NCI-H1694 treated with DMSO at 0.1 percent for 48 hours (cell line): ENCODE data around the gene ZSWIM6.

Experiments used
- DNase-seq: peaks from one replicate; lab custom pipeline; 2025; lab: John Stamatoyannopoulos, UW

Gene ZSWIM6

DNA sequence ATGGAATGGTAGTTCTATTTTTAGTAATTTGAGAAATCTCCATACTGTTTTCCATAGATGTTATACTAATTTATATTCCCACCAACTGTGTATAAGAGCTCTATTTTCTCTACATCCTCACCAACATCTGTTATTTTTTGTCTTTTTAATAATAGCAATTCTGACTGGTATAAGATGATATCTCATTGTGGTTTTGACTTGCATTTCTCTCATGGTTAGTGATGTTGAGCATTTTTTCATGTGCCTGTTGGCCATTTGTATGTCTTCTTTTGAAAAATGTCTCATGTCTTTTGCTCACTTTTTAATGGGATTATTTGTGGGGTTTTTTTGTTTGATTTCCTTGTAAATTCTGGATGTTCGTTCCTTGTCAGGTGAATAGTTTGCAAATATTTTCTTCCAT lies 154.4 kb downstream of the ZSWIM6 start:
- DNase-seq, result no peak

DNA sequence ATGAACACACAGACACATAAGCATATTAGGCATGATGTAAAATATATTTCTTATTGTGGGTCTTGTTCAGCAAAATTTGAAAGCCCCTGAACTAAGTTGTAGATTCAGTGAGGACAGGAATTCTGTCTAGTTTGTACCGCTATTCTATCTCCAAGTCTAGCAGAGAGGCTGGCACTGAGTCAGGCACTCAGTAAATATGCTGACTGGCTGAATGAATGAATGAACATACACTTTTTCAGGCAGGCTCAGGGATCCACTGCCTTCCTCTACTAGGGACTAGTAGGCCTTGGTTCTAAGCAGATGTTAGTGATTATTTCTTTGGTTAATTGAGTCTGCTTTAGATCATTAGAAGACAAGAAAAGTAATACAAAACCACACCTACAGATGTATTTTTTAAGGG lies 157.5 kb downstream of the ZSWIM6 start:
- DNase-seq, result no peak

DNA sequence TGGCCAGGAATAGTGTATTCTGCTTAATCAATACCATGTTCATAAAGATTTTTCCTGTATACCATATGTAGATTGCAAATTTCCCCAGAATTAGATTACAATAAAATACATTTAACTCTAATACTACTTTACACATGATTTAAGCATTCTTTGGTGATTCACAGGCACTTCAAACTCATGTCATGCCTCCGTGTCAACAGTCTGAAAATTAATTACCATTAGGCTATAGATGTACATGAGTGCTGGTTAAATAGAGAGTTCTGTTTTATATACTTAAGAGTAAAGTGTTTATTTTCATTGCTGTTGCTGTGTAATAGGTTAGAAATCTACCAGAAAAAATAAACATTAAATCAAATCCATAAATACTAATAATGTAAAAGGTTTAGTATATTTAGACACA lies 159.8 kb downstream of the ZSWIM6 start:
- no peak for DNase-seq

DNA sequence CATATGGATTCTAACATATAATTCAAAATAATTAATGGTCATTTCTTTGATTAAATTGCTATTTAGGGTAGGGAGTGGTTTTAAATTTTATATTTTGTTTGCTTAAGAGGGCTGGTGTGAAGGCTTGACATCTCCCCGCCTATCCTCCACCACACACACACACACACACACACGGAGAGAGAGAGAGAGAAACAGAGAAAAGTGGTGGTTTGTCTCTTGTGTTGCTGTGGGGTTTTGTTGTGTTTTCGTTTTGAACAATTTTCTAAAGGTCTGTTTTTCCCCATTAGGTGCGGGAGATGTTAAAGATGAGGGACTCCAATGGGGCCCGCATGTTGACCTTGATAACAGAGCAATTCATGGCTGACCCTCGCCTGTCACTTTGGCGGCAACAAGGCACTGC lies 161.9 kb downstream of the ZSWIM6 start:
- DNase-seq, result no peak

DNA sequence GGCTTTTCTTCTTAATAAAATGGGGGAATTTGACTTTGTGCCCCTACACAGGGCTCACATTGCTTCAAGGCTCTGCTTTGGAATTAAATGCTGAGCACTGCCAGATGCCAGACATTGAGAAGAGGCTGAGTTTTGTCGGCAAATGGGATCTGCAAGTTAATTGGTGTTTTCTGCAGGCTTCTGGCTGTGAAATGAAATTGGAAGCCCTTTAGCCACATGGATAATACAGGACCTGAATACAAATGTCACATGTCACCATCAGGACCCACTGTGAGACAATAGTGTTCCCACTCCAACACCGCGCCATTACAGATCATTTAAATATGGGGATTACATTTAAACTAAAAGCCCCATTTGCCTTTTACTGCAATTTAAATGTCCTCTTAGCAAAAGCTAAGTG lies 164.4 kb downstream of the ZSWIM6 start:
- DNase-seq, result no peak

DNA sequence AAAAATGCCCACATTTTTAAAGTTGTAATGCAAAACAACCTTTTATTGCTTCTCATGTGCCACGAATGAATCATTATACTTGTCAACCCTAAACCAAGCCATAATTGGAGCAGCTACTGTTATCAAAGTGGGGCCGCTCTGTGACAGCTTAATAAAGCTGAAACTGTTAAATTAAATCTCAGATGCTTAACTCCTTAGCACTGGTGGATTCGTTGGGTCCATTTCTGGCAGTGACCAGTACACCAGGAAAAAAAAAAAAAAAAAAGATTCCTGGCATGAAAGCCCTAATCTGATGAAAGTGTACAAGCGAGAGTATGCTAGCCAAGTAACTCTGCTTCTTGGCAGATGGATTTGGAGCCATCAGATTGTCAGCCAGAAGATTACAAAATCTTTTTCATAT lies 164.8 kb downstream of the ZSWIM6 start:
- no peak for DNase-seq

DNA sequence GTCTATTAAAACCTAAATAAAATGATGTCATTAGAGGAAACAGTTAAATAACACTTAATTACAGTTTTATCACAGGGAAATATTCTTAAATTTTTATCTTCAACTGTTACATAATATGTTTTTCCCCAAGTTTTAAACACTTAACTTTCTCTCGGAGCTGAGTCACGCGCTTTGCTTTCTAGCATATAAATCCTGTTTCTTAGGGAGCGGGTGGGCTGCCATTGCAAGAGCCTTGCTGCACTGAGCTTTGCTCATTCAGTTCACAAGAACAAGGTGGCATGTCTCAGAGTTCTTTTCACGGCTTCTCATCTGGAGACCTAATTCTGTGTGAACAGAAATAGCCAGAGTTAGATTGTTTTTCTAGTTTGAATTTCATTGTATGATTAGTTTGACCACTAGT lies 166.1 kb downstream of the ZSWIM6 start:
- DNase-seq, result no peak

DNA sequence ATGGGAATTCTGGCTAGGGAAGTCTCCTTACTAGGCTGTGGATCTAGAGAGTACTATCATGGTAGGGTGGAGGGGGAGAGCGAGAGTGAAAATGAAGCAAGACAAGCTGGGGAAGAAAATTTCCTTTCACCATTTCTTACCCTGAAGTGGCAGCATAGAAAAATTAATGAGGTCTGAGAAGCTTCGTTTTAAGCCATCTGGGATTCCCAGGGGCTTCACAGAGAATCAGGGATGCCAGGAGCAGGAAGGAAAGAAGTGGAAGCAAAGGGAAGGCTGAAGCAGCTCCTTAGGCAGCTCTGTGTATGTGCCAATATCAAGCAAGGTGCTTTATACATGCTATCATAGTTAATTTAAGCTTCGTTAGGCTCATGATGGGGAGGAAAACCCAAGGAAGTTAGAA lies 169.9 kb downstream of the ZSWIM6 start:
- no peak for DNase-seq

DNA sequence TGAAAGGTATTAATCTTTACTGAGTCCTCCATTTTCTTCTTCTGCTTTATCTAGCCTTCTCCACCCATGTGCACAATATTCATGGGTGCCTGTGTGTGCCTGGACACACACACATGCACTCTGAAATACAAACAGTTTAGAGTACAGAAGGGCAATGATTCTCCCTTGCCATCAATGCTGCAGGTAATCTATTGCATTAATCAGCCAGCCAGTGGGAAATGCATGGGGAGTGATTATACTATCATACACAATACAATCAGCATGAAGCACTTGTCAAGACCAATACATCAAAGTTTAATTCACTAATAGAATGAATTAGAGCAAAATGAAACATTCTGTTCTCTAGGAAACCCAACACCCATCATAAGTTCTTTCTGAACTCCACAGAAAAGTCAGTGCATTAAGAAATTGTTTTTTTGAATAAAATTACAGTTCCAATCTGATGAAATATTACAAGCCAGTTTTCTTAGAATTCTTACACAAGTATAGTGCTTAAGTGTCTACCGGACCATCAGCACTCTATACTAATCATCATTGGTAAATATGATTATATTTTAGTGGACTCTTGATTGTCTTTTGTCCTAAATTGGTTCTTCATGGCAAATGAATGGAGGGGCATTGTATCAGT lies 172.2 kb downstream of the ZSWIM6 start:
- no peak for DNase-seq

DNA sequence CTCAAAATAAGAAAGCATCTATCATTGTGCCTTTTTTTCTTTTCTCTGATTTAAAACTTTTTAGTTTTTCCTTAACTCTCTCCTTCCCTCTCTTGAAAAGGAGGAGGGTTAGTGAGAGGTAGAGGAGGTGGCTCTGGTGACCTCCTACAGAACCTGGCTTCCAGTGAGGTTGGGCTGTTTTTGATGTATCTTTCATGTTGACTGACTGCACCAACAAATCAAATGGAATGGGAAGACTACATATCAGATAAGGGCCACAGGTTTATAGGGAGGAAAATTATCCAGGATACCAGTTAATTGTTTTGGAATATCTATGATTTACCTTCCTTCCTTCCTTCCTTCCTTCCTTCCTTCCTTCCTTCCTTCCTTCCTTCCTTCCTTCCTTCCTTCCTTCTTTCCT lies 173.2 kb downstream of the ZSWIM6 start:
- DNase-seq, result no peak

DNA sequence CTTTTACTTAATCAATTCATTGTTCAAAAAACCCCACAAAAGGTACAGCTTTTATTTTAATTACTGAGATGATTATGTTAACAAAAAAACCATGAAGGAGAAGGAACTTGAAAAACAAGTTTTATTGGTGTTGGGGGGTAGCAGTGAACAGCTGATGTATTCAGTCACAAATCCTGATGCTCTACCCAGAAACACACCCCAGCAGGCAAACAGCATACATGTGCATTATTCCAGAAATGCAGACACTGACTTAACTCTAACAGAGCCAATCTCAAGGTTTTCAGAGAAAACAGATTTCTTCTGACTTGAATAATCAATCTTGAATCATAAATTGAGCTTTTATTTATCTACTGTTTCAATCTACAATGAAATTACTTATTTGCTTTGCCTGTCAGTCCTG lies 175.2 kb downstream of the ZSWIM6 start:
- no peak for DNase-seq

DNA sequence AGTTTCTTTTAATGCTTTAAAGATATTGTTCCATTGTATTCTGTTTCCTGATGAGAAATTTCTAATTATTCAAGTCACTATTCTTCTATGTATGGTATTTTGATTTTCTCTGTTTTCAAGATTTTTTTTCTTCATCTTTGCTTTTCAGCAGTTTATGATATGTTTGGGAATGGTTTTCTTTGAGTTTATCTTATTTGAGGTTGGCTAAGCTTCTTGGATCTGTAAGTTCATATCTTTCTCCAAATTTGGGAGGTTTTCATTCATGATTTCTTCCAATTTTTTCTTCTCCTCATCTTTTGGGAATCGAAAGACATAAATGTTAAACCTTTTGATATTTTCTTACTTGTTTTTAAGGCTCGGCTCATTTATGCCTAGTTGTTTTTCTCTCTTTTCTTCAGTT lies 184.9 kb downstream of the ZSWIM6 start:
- no peak for DNase-seq

DNA sequence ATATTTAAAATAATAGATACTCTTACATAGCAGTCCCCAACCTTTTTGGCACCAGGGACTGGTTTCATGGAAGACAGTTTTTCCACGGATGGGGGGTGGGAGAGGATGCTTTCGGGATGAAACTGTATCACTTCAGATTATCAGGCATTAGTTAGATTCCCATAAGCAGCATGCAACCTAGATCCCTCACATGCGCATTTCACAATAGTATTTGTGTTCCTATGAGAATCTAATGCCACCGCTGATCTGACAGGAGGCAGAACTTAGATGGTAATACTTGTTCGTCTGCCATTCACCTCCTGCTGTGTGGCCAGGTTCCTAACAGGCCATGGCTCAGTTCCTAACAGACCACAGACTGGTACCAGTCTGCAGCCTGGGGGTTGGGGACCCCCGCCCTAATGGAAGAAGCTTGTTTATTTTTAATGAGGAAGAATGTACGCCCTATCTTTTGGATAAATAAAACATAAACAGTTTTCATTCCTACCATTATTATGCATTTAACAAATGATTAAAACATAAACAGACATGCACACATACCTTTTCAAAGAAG lies 187.7 kb downstream of the ZSWIM6 start:
- DNase-seq, result no peak

DNA sequence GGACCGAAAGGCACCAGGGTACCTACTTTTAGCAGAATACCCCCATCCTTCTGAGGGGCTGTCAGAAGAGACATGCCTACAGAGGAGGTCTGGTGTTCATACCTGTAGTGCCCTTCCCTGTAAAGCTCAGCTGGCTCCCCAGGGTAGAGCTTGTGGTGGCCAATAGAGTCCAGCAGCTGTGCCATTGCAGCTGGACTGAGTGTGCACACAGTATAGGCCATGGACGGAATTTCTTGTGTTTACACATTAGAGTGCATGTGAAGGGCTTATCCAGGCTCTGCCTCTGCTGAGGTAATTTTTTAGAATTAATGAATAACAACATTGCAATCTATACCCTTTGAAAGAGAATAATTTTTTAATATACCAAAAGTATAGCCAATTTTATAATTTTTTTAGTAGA lies 191.0 kb downstream of the ZSWIM6 start:
- no peak for DNase-seq

DNA sequence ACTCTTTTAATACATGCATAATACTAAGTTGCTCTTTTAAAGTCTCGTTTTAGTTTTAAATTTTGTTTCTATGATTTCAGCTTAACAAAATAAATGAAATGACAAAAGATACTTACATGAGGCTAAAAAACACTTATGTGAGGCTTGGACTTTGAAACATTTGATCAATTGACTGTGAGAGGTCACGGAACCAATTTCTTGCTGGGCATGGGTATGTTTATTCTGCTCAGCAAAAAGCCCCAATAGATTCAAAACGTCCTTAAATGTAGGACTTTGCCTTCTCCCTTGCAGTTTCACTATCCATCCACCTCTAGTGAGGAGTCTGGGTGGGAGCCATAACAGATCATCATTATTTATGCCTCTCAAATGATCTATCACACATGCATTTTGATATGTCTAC lies 191.9 kb downstream of the ZSWIM6 start:
- no peak for DNase-seq

DNA sequence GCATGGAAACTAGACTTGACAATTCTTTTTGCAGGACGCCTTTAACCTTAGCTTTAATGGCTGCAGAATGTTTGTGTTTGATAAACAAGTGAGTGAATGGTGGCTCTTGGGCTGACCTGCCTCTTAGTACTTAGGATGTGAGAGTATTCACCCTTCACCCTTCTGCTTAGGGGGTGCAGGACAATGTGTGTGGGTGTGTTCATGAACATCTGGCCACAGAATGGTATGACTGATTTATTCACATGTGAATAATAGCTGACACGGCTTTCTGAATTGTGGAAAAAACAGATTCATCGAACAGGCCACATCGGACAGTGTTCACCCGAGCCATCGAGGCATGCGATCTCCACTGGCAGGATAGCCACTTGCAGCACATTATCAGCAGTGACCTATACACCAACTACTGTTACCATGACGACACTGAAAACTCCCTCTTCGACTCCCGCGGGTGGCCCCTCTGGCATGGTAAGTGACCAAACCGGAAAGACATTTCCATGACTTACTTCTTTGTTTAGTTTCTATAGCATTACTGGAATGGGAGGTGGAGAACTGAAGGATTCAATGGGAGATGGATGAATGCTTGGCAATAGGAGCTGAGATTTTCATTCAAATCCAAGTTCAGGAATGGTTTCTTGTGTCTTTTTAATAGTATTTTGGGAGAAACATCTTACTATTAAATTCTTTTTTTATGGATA lies 193.6 kb downstream of the ZSWIM6 start:
- DNase-seq, result no peak

DNA sequence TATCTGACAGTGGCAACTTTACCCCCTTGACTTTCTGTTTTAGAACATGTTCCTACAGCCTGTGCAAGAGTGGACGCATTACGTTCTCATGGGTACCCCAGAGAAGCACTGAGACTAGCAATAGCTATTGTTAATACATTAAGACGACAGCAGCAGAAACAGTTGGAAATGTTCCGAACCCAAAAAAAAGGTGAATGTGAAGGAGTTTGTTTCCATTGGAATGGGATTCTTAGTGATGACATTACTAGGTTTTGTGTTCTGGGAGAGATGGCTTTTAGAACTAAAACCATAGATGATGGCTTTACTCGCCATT lies 194.1 kb downstream of the ZSWIM6 start:
- no peak for DNase-seq

DNA sequence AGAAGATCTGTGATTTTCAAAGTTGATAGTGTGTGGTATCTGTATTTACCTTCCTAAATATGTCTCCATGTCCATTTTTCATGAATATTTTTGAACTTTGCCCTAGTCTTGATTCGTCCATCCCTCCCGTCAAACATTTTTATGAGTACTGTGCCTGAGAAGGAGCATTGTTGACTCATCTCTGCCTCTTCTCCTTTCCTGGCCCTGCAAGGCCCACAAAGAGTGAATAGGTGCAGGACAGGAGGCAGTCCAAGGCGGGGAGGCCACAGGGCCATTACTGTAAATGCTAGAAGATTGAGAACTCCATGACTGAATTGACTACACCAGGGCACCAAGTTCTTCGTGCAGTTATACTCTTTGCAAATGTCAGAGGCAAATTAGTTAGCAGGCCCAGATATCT lies 200.9 kb downstream of the ZSWIM6 start:
- DNase-seq, result no peak

DNA sequence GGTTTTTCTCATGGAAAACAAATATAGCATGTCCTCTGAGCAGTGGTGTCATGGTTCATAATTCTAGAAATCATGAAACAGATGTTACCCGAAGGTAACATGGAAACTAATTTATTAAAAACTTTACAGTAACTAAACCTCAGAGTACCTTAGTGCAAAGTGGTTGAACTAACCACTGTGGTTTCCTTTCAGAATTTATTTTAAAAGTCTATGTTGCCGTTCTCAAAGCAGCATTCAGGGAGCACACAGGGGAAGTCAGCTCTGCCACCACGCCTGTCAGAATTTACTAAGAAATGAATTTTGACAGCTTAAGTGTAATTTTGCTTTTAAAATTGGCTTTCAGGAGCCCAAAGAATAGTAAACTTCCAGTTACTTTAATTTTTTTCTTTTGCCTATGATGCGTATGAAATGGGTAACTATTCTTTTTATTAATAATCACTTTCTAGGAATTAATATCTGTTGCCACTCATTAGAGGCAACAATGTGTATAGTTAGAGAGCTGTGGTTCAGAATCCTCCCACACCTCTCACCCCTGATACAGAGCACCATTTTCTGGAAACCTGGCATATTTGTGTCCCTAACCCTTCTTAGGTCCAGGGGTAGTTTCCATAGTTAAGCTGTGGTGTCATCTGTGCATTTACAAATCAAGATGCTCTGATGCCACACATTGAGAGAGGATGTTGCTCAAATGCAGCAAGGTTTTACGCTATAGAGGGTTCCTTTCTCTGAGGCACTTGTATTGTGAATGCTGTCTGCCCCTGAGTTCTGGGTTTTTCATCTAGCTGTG lies 202.6 kb downstream of the ZSWIM6 start:
- no peak for DNase-seq

DNA sequence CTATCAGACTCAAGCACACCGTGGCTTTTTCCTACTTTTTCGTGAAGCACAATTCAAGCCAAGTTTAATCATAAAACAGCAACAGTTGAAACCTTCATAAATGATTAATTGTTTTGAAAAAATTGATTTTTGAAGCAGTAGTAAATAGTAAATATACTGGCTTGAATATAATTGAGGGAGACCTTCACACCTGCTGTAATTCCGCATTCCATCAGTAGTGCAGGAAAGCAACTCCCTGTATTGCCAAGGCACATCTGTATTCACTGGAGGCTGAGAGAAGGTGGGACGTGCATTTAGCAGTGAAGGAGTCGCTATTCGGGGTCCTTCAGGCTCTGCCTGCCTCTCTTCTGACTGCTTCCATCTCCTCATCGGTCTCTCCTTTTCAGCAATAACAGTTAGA lies 203.8 kb downstream of the ZSWIM6 start:
- DNase-seq, result no peak

DNA sequence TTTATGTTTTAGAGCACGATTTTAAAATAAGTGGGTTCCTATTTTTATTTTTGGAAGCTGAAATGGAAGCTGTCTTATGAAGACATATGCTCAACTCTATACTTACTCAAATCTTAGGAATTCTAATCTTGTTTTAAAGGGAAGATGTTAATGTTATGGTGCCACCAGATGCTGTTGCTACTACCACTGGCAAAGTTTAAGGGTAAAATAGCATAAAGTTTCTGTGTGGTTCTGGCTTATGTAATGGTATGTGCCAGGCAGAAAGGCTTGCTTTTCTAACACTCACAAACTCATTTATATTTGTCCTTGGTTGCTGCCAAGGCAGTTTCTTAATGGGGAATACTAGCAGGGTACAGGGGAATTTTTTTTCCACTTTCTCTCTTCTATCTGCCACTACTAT lies 204.9 kb downstream of the ZSWIM6 start:
- DNase-seq, result no peak

DNA sequence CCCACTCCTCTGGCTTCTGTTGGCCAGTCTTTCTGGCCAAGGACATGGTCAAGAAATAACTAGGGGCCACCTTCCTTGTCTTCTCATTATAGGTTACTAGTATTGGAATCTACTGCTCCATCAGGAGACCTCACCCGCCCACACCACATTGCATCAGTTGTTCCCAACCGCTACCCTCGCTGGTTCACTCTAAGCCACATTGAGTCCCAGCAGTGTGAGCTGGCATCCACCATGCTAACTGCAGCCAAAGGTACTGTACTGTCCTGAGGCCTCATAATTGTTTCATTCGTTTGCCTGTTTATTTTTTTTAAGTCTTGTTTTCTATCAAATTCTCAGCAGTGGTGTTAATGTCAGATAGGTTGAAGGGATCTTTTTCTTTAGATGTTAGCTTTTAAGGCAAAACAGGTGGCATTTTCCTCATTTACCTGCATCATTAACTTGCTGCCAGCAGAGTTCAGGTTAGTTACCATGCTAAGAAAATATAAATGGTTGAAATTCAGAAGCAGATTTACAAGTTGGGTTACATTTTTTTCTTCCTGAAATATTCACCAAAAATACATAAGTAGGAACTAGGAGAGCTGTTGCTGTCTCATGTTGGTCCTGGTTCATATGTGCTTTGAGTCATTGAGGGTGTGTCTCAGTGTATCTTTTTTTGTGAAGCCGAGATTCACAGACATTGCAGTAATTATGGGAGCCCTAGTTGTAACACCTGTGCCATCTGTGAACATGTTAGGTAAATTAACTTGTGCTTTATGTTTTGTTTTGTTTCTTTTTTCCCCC lies 206.9 kb downstream of the ZSWIM6 start:
- DNase-seq, result no peak

DNA sequence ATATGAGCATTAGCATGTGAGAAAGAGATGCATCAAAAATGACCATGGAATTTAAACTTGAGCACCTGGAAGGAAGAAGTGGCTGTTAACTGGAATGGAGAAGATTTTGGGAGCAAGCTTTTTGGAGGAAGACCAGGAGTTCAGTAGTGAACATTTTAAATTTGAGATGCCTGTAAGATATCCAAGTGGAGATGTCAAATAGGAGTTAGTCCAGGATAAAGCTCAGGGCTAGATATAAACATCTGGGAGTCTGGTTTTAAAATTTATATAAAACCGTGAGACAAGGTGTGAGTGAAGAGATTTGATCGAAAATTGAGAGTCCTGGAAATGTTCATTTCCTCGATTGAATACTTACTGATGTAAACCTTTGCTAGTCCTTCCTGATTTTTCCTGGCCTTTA lies 217.5 kb downstream of the ZSWIM6 start:
- no peak for DNase-seq
